HG02610 (cell line): Measurements from ENCODE around the gene GPRIN2.
A peak's percentile ranks its signal among the peaks of the same experiment; 100 is the strongest.
"Not testable (repeated sequence)": the region's sequence is repeated elsewhere in the genome, so short reads cannot be mapped to it uniquely, and the experiment has no call there.

Source experiments
- ATAC-seq: cut with Tn5 transposase; IDR thresholded peaks from one replicate; pipeline ENCODE4 v1.9.1; 2021; ENCODE audit warnings: mild to moderate bottlenecking, moderate library complexity; ENCODE audit not compliant: unreplicated experiment

GPRIN2 gene

GRCh38 chr10:46570655-46571054 lies 14.2 kb upstream of the GPRIN2 start:
- not testable (repeated sequence) for ATAC-seq

GRCh38 chr10:46567151-46567550 lies 10.7 kb upstream of the GPRIN2 start:
- ATAC-seq, result not testable (repeated sequence)

- ATAC-seq, result peak; percentile 49
Observed at GRCh38 chr10:46565591-46566332, 9.3 kb upstream of the GPRIN2 start.

- ATAC-seq, result no peak
Observed at GRCh38 chr10:46560952-46561351, 4.5 kb upstream of the GPRIN2 start.

- no peak for ATAC-seq
Observed at GRCh38 chr10:46560381-46560780, 3.9 kb upstream of the GPRIN2 start.

- ATAC-seq, result no peak
Observed at GRCh38 chr10:46559231-46559671, 2.8 kb upstream of the GPRIN2 start.

GRCh38 chr10:46558392-46559185 lies 2.1 kb upstream of the GPRIN2 start:
- ATAC-seq, result no peak

GRCh38 chr10:46558122-46558391 lies 1.6 kb upstream of the GPRIN2 start:
- ATAC-seq, result no peak

GRCh38 chr10:46557319-46558121 lies 1.1 kb upstream of the GPRIN2 start:
- ATAC-seq, result no peak

GRCh38 chr10:46555713-46556514 lies 544 bp downstream of the GPRIN2 start:
- no peak for ATAC-seq

- no peak for ATAC-seq
Observed at GRCh38 chr10:46555366-46555712, 1.1 kb downstream of the GPRIN2 start.

GRCh38 chr10:46554166-46554781 lies 2.2 kb downstream of the GPRIN2 start:
- ATAC-seq, result no peak

GRCh38 chr10:46553238-46554049 lies 3.0 kb downstream of the GPRIN2 start:
- ATAC-seq, result no peak

- no peak for ATAC-seq
Observed at GRCh38 chr10:46552526-46553237, 3.8 kb downstream of the GPRIN2 start.

- no peak for ATAC-seq
Observed at GRCh38 chr10:46551701-46552525, 4.5 kb downstream of the GPRIN2 start.

GRCh38 chr10:46550795-46551700 lies 5.4 kb downstream of the GPRIN2 start:
- no peak for ATAC-seq
